MM.1S (cell line): ENCODE data around the gene HOXD4.

Experiments
- CTCF ChIP-seq: fragments of 300-600 bp; sonication (generic); IDR thresholded peaks from 2 replicates; pipeline ENCODE4 v1.5.1; 2016; ENCODE audit warnings: antibody characterized with exemption, low read length, mixed read lengths
- EZH2phosphoT487 ChIP-seq: fragments of 300-600 bp; sonication (generic); IDR thresholded peaks from 2 replicates; pipeline ENCODE4 v1.6.1; 2018; ENCODE audit warnings: antibody characterized with exemption, low read length

DNA sequence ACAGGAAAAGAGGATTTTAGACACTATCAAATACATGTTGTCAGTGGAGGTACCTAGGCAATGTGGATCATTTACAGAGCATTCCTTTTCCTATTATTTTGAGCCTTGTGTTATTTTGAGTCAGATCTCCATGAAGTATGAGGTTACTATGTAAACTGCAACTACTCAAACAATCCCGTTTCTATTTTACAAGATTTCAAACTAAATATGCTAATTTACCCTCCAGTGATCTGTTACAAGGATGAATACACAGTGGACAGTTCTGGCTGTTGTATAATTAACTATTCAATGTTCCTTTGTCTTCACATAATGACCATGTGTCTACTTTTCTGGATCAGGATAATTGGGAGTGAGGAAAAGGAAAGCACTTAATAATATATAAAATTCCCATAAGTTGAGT is 41.7 kb downstream of the HOXD4 start:
- TF ChIP-seq CTCF, result no peak
- no peak for TF ChIP-seq EZH2phosphoT487
